SK-N-SH (cell line): ENCODE results near the gene HEPHL1. TPM values are rescaled to one million over a fixed set of nuclear protein-coding genes. Genes with fewer than 3 reads are reported as not detected.

Source experiments
- CTCF ChIA-PET: fragments of 300-600, 350-600 bp; formaldehyde crosslinking; extraction: SDS; loops from one replicate; lab custom pipeline; 2021; lab: Yijun Ruan, JAX
- POLR2A ChIA-PET: fragments of 350-600 bp; sonication (Branson Sonifier 250); formaldehyde crosslinking; extraction: SDS; loops from one replicate; lab custom pipeline; 2020; ENCODE audit warnings: antibody characterized with exemption, inconsistent platforms; lab: Yijun Ruan, JAX
- DNase-seq: peaks from one replicate; pipeline ENCODE4 v3.0.0; 2012
- H2AFZ ChIP-seq: fragments of 200-600 bp; sonication (generic); 2 replicates; pipeline ENCODE4 v1.8.1; 2016; ENCODE audit warnings: antibody characterized with exemption, mild to moderate bottlenecking, low read depth
- H3F3A ChIP-seq: fragments of 200-600 bp; sonication (generic); replicated peaks from 2 replicates; pipeline ENCODE3; 2016; ENCODE audit warnings: antibody characterized with exemption, mild to moderate bottlenecking; ENCODE audit not compliant: insufficient read depth
- H3K27ac ChIP-seq, 2 experiments: fragments of 200-500 bp in 1 of 2; fragments of 200-600 bp in 1 of 2; sonication (Bioruptor generic) in 1 of 2; sonication (generic), shearing (Covaris generic) in 1 of 2; 2 replicates each; pipeline versions ENCODE4 v1.5.1 to v1.6.1; 2014 to 2016; ENCODE audit warnings: low read depth in 2 of 2, inconsistent platforms in 1 of 2, low read length in 1 of 2, mild to moderate bottlenecking in 1 of 2, mixed read lengths in 1 of 2
- H3K27me3 ChIP-seq: fragments of 200-600 bp; sonication (generic), shearing (Covaris generic); 2 replicates; pipeline ENCODE4 v1.6.1; 2016; ENCODE audit warnings: mixed run types; ENCODE audit not compliant: insufficient read depth
- H3K36me3 ChIP-seq, 2 experiments: fragments of 200-500 bp in 1 of 2; fragments of 200-600 bp in 1 of 2; sonication (Bioruptor generic) in 1 of 2; sonication (generic) in 1 of 2; replicated peaks in 1 of 2; 2 replicates each; pipeline versions ENCODE3 to v1.5.1; 2014 to 2016; ENCODE audit warnings: low read length in 1 of 2, mild to moderate bottlenecking in 1 of 2; ENCODE audit not compliant: insufficient read depth in 2 of 2, control insufficient read depth in 1 of 2
- H3K4me1 ChIP-seq, 2 experiments: fragments of 200-500 bp in 1 of 2; fragments of 200-600 bp in 1 of 2; sonication (Bioruptor generic) in 1 of 2; sonication (generic), shearing (Covaris generic) in 1 of 2; 2 replicates each; pipeline versions ENCODE4 v1.5.1 to v1.6.1; 2014 to 2016; ENCODE audit warnings: low read depth in 1 of 2, low read length in 1 of 2, mixed run types in 1 of 2; ENCODE audit not compliant: insufficient read depth in 2 of 2, control insufficient read depth in 1 of 2
- H3K4me2 ChIP-seq: fragments of 200-600 bp; sonication (generic), shearing (Covaris generic); 2 replicates; pipeline ENCODE4 v1.6.1; 2017; ENCODE audit warnings: mixed run types
- H3K4me3 ChIP-seq, 2 experiments: fragments of 200-500 bp in 1 of 2; fragments of 200-600 bp in 1 of 2; sonication (Bioruptor generic) in 1 of 2; sonication (generic), shearing (Covaris generic) in 1 of 2; 2 replicates each; pipeline versions ENCODE4 v1.5.1 to v1.8.1; 2014 to 2016; ENCODE audit warnings: low read depth in 2 of 2, inconsistent platforms in 1 of 2, low read length in 1 of 2, mild to moderate bottlenecking in 1 of 2, mixed read lengths in 1 of 2, moderate library complexity in 1 of 2
- H3K79me2 ChIP-seq: fragments of 200-600 bp; sonication (generic); 2 replicates; pipeline ENCODE4 v1.8.1; 2017; ENCODE audit warnings: mild to moderate bottlenecking; ENCODE audit not compliant: insufficient read depth
- H3K9ac ChIP-seq: fragments of 200-600 bp; sonication (generic); 2 replicates; pipeline ENCODE4 v1.6.1; 2017; ENCODE audit warnings: mixed run types
- H3K9me2 ChIP-seq: fragments of 200-600 bp; sonication (generic); 2 replicates; pipeline ENCODE4 v1.6.1; 2017; ENCODE audit warnings: mixed run types
- H3K9me3 ChIP-seq: fragments of 200-600 bp; sonication (generic); 2 replicates; pipeline ENCODE4 v1.6.1; 2017; ENCODE audit warnings: mixed run types, mild to moderate bottlenecking, moderate library complexity
- H4K20me1 ChIP-seq: fragments of 200-600 bp; sonication (generic); 2 replicates; pipeline ENCODE4 v1.6.1; 2017; ENCODE audit warnings: mild to moderate bottlenecking, mixed run types; ENCODE audit not compliant: insufficient read depth
- CHD2 ChIP-seq: fragments of 150-350 bp; IDR thresholded peaks from 2 replicates; pipeline ENCODE4 v1.6.1; 2018; ENCODE audit warnings: low read length; ENCODE audit not compliant: partially characterized antibody
- ELF1 ChIP-seq: IDR thresholded peaks from 2 replicates; pipeline ENCODE4 v1.4.0; 2012
- EP300 ChIP-seq, 2 experiments: IDR thresholded peaks; 2 replicates each; pipeline versions ENCODE4 v1.4.0 to v1.6.1; 2012; ENCODE audit warnings: borderline replicate concordance in 1 of 2, low read depth in 1 of 2, low read length in 1 of 2
- EZH2phosphoT487 ChIP-seq: fragments of 200-600 bp; sonication (generic); IDR thresholded peaks from 2 replicates; pipeline ENCODE4 v1.6.1; 2017; ENCODE audit warnings: low read depth, mixed run types, mild to moderate bottlenecking, antibody characterized with exemption, moderate library complexity, borderline replicate concordance
- FOSL2 ChIP-seq: IDR thresholded peaks from 2 replicates; pipeline ENCODE4 v1.4.0; 2012; ENCODE audit warnings: low read depth, mild to moderate bottlenecking, moderate library complexity, borderline replicate concordance
- GABPA ChIP-seq: IDR thresholded peaks from 2 replicates; pipeline ENCODE4 v1.4.0; 2012; ENCODE audit warnings: low read depth, mild to moderate bottlenecking
- GATA2 ChIP-seq: sonication (generic); formaldehyde crosslinking; IDR thresholded peaks from 2 replicates; pipeline ENCODE4 v1.5.0; 2020; ENCODE audit warnings: mild to moderate bottlenecking, missing genetic modification reagents
- JUND ChIP-seq: IDR thresholded peaks from 2 replicates; pipeline ENCODE4 v1.4.0; 2012
- MAX ChIP-seq: IDR thresholded peaks from 2 replicates; pipeline ENCODE4 v1.4.0; 2012; ENCODE audit warnings: low read depth
- MEF2A ChIP-seq: IDR thresholded peaks from 2 replicates; pipeline ENCODE4 v1.4.0; 2012; ENCODE audit warnings: low read depth, borderline replicate concordance
- MXI1 ChIP-seq: IDR thresholded peaks from 2 replicates; pipeline ENCODE4 v1.6.1; 2012; ENCODE audit warnings: mild to moderate bottlenecking, low read depth, low read length, improper control_type of control experiment
- NFIC ChIP-seq: IDR thresholded peaks from 2 replicates; pipeline ENCODE4 v1.4.0; 2012; ENCODE audit warnings: borderline replicate concordance
- NRF1 ChIP-seq: IDR thresholded peaks from 2 replicates; pipeline ENCODE4 v1.6.1; 2012; ENCODE audit warnings: low read depth, mild to moderate bottlenecking, low read length
- PBX3 ChIP-seq: IDR thresholded peaks from 2 replicates; pipeline ENCODE4; 2012
- POLR2AphosphoS5 ChIP-seq: IDR thresholded peaks from 2 replicates; pipeline ENCODE4 v1.6.1; 2012; ENCODE audit warnings: low read depth, low read length
- RAD21 ChIP-seq: IDR thresholded peaks from 2 replicates; pipeline ENCODE4 v1.6.1; 2012; ENCODE audit warnings: mild to moderate bottlenecking, low read length
- RFX5 ChIP-seq: IDR thresholded peaks from 2 replicates; pipeline ENCODE4 v1.6.1; 2012; ENCODE audit warnings: mild to moderate bottlenecking, improper control_type of control experiment, low read length
- SIN3A ChIP-seq: IDR thresholded peaks from 2 replicates; pipeline ENCODE4 v1.6.1; 2012; ENCODE audit warnings: low read depth, mild to moderate bottlenecking, low read length, moderate library complexity, borderline replicate concordance
- TAF1 ChIP-seq: IDR thresholded peaks from 2 replicates; pipeline ENCODE4 v1.6.1; 2012; ENCODE audit warnings: low read depth, mild to moderate bottlenecking, low read length, moderate library complexity, borderline replicate concordance
- TCF12 ChIP-seq: IDR thresholded peaks from 2 replicates; pipeline ENCODE4 v1.4.0; 2012
- TEAD4 ChIP-seq: IDR thresholded peaks from 2 replicates; pipeline ENCODE4 v1.4.0; 2012; ENCODE audit warnings: mild to moderate bottlenecking, borderline replicate concordance; ENCODE audit not compliant: insufficient read depth
- WGBS: methylation state at CpG from one replicate; pipeline ENCODE4 v1.1.6; 2017; ENCODE audit warnings: low lambda C conversion rate; 5-methylcytosine and 5-hydroxymethylcytosine counted together
- polyA plus RNA-seq, 3 experiments: library from polyadenylated mRNA; depleted of rRNA; stranded (reverse); fragments of >200 nt; gene quantifications; 2 replicates each; pipeline ENCODE4 v1.2.3, GENCODE V29; 2012

Gene HEPHL1
- polyA plus RNA-seq, 1 of the 3 experiments (the other 2 are of a cell fraction), result not detected

GRCh38 chr11:94000659-94001058, 20.5 kb upstream of the HEPHL1 start:
- no peaks in the 10 kb centered on the region for H3K36me3 ChIP-seq
- H2AFZ ChIP-seq, result no peak overlapping the region
- no peaks in the 10 kb centered on the region for H3K4me1 ChIP-seq
- no peak overlapping the region for H3K4me3 ChIP-seq
- DNase-seq, result no peak
- H4K20me1 ChIP-seq, result no peaks in the 10 kb centered on the region
- CTCF ChIA-PET, result interaction anchor here (0.6 to 1.0 kb wide), 2 partner anchors 20 to 322 kb away, joined by 3 read pairs; no protein-coding TSS in a partner anchor
- no peaks in the 10 kb centered on the region for H3K79me2 ChIP-seq
- no peaks in the 10 kb centered on the region for H3K9me2 ChIP-seq
- no peaks in the 10 kb centered on the region for H3F3A ChIP-seq
- TF ChIP-seq NFIC (no peak), EZH2phosphoT487 (no peak), PBX3 (no peak), MAX (no peak), TEAD4 (no peak), EP300 (IDR thresholded peaks at IDR 0.05; ENCODE audit: borderline replicate concordance in 1 of 2, low read depth in 1 of 2, low read length in 1 of 2) (no peak), POLR2AphosphoS5 (no peak), FOSL2 (no peak), CHD2 (no peak), NRF1 (no peak)
- H3K9me3 ChIP-seq, result no peaks in the 10 kb centered on the region; the same call in 1 of the 2 replicates
- no peak overlapping the region for H3K9ac ChIP-seq
- no peak overlapping the region for H3K4me2 ChIP-seq
- H3K27ac ChIP-seq, result no peak overlapping the region
- WGBS, result 2% methylated on average over 2 of the region's 2 CpGs
- POLR2A ChIA-PET, result no interaction called here
- no peaks in the 10 kb centered on the region for H3K27me3 ChIP-seq

GRCh38 chr11:94002226-94002625, 18.9 kb upstream of the HEPHL1 start:
- DNase-seq, result no peak
- Histone ChIP-seq H3K4me1 (no peaks in the 10 kb centered on the region), H3K27me3 (no peaks in the 10 kb centered on the region), H3F3A (no peaks in the 10 kb centered on the region), H3K4me2 (no peak overlapping the region), H3K4me3 (no peak overlapping the region), H3K79me2 (no peaks in the 10 kb centered on the region), H3K27ac (no peak overlapping the region), H3K9ac (no peak overlapping the region), H2AFZ (no peak overlapping the region), H3K9me3 (no peaks in the 10 kb centered on the region), H4K20me1 (no peaks in the 10 kb centered on the region), H3K9me2 (no peaks in the 10 kb centered on the region), H3K36me3 (no peaks in the 10 kb centered on the region)
- 6% methylated on average over 2 of the region's 2 CpGs for WGBS
- TF ChIP-seq RFX5 (no peak), GABPA (no peak), MXI1 (no peak), EZH2phosphoT487 (no peak), SIN3A (no peak), NFIC (no peak), TAF1 (no peak), RAD21 (no peak), TCF12 (no peak), ELF1 (no peak), PBX3 (no peak), NRF1 (no peak), MEF2A (no peak), JUND (no peak), GATA2 (CRISPR knock-in tag) (no peak)
- POLR2A ChIA-PET, result no interaction called here
- CTCF ChIA-PET, result no interaction called here
